Measurements from ENCODE around the gene VSX1.

The VSX1 gene

DNA sequence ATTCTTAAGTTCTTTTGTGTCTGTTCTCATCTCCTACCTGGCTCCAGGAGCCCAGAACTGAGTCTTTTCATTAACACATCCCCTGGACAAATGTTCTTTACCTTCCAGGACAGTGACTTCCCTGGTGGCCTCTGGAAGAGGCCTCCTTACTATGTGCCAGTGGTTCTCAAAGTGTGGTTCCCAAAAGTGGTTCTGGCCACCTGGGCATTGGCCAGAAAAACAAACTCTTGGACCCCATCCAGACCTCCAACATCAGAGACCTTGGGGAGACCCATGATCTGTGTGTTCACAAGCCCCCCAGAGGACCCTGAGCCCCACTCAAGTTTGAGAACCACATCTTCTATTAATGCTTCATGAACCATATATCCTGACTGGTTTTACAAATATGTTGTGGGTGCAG is 7.2 kb upstream of the VSX1 start:
- no peak for DNase-seq
- intact Hi-C loops (cut with DNase I), result no loop called here

DNA sequence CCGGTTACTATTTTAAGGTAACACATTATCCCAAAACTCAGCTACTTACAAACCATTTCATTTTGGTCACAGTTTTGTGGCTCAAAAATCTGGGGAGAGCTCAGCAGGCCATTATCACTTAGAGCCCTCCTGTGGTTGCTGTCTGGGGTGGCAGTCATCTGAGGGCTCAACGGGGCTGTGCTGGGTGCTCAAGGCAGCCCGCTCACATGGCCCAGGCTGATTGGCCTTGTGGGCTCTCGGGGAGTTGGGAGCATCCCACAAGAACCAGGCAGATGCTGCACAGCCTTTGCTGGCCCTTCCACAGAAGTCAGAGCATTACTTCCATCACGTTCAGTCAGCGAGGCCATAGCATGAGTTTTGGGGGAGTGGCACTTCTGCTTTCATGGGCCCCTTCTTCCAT is 6.3 kb upstream of the VSX1 start:
- intact Hi-C loops (cut with DNase I), result no loop called here
- DNase-seq, result no peak

DNA sequence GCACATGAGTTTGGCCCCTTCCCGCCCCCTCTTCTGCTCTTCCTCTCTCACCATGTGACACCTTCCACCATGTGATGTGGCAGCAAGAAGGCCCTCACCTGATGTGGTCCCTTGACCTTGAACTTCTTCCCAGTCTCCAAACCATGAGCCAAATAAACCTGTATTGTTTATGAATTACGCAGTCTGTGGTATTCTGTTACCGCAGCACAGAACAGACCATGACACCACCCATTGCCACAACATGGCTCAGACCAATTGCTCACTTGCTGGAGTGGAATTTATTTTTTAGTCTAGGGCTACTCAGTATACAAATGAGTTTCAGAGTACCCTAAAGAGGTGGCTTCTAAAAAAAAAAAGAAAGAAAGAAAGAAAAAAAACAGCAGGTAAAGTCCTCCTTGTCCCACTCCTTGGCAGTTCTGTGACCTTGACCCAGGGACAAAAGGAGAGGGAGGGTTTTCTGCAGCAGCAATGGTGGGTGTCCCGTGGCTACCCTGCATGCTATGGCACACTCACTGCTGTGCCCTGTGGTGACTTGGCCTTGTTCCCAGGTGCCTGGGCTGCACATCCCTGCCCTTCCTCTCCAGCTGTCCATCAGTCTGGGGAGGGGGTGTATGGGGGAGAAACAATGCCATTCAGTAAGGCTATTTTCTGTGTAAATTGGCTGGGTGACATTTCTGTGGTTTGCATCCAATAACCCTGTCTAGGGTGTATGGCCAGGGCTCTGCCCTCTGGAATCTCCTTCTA is 5.4 kb upstream of the VSX1 start:
- DNase-seq, result no peak
- intact Hi-C loops (cut with DNase I), result no loop called here

DNA sequence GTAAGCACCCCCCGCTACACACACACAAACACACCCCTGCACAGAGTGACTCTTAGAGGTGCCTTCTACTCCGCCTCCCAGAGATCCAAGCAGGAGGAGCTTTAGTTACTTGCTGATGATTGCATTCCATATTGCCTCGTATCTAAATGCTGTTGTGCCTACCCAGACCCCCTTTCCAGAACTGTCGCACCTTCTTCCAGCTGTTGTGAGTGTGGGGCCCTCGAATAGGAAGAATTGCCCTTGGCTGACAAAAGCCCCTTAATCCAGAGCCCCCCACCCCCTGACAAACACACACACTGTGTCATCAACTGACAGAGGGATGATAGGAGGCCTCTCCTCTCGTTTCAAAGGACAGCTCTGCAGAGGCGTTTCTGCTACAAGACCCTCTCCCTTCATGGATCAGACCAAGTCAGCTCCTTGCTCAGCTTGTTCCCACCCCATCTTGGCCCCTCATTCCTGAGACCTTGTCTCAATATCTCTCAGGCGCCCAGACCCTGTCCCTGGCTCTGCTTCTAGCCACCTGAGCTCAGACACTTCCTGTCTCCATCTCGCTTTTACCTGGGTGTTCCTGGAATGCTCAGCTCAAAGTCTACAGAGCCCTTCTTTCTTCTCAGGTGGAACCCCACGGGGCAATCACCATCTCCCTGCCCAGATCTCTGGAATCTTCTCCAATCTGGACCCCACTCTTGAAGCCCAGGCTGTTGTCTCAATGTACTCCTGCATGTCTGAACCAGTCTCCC is 4.0 kb upstream of the VSX1 start:
- intact Hi-C loops (cut with DNase I), result no loop called here
- no peak for DNase-seq

DNA sequence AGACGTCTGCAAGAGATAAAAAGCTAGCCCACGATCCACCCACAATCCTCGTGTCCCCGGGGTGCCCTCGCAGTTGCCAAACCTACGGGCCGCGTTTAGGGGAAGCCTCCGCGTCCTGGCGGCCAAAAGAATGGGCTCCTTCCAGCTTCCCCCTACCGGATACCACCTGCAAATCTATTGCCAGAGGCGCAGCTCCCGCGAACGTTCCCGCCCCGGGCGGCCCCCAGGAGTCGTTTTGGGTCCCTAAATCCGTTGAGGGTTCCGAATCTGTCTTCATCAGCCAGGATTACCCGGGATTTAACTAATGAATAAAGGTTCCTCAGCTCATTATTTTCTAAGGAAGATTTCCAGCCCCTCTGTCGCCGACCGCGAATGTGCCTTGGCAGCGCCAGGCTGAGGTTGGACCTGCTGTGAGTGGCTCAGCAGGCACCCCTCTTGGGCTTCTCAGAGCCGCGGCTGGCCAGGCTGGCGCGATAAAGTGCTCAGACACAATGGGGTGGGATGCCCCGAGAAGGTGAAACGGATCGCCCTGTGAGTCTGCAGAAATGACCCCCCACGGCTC is 2.8 kb upstream of the VSX1 start:
- intact Hi-C loops (cut with DNase I), result no loop called here
- DNase-seq, result no peak

DNA sequence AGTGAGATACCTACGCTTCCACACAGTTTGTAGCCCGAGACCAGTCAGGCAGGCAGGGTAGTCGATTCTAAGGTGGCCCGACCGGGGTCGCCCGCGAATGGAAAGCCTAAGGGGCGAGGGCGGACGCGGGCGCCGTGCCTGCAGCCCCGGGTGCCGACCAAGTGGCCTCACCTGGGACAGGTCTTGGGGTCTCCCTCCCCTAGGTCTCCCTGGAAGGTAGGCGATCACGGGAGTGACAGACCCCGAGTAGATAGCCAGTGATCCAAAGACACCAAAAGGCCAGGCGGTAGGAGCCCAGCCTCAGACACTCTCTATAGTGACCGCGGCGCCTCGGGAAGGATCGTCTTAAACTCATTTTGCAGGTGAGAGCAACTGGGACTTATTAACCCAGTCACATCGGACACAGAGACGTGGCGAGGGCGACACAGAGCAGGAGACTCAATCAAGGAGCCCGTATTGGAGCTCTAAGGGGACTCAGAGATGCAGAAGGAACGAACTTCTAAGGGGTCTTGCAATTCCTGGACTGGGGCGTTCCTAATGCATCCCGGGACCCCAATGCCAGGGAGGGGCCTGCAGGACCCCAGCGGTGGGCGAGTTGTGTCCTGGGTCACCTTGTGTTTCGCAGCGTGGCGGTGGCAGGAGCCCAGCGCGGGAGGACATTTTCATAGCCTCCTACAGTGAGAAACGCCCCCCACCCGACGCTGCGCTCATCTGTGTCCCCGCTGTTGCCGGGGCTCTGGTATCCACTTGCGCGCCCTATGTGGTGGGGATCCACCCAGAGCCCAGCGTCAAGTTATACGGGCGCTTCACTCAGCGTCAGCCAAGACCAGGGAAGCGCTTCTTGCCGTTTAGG is 2.1 kb upstream of the VSX1 start:
- DNase-seq, result peak in 5 of 42 donors; percentile 35 to 66 (median 41)
- intact Hi-C loops (cut with DNase I), result no loop called here

DNA sequence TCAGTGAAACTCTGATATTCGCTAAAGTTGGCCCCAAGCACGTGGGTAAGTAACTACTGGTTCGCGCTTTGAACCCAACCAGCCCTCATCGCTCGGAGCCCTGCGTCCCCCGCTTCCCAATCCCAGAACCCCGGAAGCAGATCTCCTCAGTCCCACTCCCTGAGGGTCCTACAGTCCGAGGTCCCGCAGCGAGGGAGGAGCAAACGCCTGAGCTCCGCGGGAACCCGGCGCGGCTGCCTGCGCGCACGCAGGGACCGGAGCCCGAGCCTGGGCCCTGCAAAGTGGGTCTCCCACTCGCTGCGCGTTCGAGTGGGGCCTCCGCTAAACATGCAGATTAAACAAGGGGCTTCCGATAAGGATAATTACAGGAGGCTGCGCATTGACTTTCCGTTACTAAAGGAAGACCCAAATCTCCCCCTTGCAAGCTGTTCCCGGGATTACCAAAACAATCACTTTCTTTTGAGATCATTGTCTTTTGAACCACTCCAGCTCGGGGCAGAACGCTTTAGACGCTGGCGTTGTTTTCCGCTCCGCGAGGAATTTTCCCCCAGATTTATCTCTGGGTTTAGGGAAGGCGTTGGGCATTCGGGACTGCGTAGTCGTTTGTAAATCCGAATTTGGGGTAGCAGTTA is 1.3 kb upstream of the VSX1 start:
- intact Hi-C loops (cut with DNase I), result no loop called here
- DNase-seq, result peak in 1 of 42 donors; percentile 39

DNA sequence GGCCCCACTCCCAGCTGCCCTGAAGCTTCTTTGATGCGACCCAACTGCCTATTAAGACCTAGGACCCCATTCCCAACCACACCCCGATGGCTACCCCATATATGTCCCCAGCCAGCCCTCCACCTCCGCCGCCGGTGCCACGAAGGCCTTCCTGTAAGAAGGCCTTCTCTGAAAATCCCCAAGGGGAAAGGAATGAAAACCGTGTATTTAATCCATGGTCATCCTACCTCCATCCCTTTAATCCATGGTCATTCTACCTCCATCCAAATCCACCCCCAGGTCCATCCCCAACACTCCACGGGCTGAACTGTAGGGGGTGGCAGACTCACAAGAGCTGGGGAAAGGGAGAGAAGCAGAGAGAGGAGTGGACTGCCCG is 545 bp upstream of the VSX1 start:
- intact Hi-C loops (cut with DNase I), result no loop called here
- peak in 1 of 42 donors; percentile 38 for DNase-seq

DNA sequence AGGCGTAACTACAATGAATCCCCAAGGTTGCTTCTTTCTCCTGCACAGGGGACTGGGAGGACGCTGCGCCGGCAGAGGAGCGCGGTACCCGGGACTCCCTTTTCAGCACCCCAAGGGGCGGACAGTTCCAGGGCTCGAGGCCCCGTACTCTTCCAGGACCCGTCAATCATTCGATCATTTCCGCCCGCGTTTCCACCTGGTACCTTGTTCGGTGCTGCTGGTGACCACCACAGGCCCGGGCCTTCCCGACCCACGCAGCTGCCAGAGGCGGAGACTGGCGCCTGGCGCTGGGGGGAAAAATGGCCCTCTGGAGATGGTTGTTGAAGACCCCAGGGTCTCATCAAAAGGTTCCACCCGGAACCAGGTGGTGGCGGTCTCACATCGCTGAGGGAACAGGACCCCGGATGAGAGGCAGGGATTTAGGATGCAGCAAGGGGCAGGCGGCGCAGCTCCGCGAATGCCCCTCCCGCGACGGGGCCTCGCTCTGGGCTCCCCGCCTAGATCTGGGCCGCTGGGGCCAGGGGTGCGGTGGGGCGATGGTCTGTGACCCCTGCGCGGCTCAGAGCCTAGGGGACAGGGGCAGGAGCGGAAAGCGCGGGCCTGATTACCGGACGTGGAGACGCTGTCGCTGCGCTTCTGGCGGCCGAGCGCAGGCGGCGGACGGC is 744 bp downstream of the VSX1 start:
- intact Hi-C loops (cut with DNase I), result no loop called here
- peak in 2 of 42 donors; percentile 14 to 42 for DNase-seq

DNA sequence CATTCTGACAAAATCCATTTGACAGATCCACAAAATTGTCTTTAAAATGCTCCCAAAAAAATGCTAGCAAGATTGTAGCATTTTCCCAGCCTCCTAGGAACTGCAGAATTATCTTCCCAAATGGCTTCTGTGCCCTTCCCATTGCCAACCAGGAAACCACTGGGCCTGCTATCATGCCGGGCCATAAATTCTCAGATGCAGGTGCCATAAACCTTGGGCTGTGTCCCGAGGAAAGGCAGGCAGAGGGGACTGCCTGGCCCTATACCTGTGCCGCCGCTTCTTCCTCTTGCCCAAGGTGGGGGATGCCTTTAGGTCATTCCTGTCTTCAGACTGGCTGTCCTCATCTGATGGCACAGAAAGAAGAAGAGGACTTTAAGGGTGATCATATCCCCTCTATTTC is 2.8 kb downstream of the VSX1 start:
- peak in 1 of 42 donors; percentile 21 for DNase-seq
- intact Hi-C loops (cut with DNase I), result no loop called here

DNA sequence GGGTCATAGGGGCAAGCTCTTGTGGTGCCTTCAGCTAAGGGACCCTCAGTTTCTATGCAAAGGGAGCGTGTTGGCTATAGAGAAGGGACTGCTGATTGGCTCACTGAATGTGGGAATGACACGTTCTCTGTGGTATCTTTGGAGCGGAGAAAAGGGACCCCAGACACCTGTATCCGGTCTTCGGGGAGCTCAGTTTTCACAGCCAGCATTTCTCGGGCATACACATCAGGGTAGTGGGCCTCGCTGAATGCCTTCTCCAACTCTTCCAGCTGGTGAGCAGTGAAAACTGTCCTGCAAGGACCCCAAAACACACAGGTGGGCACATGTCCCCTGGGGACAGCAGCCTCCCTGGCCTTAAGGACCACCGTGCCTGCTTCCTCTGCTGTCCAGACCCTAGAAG is 3.3 kb downstream of the VSX1 start:
- DNase-seq, result peak in 1 of 42 donors; percentile 34
- intact Hi-C loops (cut with DNase I), result no loop called here

DNA sequence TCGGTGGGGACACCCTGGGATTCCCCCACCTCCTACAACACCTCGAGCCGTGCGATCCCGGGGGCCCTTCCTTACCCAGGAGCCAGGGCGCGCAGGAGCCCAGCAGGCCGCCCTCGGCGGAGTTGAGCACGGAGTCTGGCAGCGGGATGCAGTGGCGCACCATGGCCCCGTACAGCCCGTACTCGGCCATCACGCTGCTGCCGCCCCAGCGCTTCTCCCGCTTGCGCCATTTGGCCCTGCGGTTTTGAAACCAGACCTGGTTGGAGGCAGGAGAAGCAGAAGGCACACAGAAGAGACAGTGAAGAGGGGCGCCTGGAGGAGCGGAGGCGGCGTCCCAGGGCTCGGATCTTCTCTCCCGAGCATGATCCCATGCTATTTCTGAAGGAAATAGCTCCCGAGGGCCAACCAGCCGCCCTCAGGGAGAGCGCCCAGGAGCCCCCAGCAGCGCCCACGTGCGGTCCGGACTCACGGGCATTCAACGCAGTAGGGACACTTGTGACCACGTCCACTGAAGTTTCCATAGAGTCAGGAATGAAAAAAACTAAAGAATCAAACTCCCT is 4.3 kb downstream of the VSX1 start:
- peak in 37 of 42 donors; percentile 28 to 81 (median 52) for DNase-seq
- intact Hi-C loops (cut with DNase I), result no loop called here

DNA sequence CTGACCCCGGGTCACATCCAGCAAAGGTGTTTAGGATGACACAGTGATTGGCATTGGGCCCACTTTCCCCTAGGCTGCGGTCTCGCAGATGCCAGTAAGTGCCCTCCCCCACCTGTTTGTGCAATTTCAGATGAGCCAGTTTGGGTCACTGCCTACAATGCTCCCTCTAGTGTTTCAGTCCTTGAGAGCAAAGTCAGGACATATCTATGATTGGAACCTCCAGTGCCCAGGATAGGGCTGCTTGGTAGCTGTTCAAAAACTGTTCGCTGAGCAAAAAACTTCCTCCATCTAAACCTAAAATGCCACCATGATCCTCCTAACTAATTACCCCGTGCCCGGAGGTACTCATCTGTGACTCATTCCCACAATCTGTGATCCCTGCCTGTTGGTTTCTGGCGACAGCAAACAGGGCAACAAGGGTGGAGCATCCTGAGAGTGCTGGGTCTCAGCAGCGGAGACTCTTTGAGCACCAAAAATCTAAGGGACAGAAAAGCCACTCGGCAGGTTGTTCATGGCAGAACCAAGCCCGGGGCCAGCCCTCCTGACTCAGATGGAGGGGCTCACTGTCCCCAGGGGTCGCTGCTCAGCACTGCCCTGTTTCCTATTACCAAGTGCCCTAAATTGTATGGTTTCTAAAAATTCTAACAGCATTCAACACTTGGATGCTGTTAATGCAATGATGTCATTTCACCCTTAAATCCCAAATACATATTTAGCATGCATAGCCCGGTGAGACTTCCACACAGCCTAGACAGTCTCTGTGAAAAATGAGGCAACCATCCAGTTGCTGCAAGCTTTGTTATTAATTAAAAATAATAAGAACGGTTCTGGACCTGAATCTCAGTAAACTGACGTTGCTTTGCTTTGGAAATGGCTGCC is 5.0 kb downstream of the VSX1 start:
- intact Hi-C loops (cut with DNase I), result no loop called here
- peak in 11 of 42 donors; percentile 26 to 69 (median 45) for DNase-seq

DNA sequence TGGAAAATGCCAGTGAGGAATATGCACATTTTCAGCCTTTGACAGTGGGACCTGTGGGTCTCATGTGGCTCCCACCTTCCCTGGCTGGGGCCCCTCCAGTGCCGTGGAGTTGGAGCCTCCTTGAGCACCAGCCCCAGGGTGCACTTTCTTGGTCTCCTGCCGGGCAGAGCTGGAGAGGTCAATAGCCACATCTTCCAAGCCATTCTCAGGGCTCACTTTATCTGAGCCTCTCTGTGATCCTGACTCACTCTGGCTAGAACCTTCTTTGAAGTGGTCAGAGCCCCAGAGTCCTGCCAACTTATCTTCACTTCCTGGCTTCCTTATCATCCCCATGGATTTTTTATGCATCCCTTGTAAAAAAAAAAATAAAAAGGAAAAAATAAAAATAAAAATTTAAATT is 5.7 kb downstream of the VSX1 start:
- DNase-seq, result peak in 1 of 42 donors; percentile 40
- intact Hi-C loops (cut with DNase I), result no loop called here

DNA sequence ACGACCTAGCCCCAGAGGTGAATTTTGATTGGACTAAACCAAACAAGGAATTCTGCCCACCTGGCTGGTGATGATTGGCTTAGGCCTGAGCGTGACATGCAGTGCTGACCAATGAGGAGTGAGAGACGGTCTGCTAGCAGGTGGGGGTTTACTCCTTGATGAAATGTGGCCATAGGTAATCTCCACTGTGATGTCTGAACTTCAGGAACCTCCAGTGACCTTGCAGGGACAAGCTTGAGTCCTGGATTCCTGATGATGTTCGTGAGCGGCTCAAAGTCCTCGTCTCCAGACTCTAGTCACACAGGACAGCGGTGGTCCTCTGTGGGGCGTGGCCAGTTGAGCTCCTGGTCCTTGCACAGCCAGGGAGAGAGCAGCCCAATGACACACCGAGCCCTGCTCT is 8.4 kb downstream of the VSX1 start:
- DNase-seq, result no peak
- intact Hi-C loops (cut with DNase I), result no loop called here

DNA sequence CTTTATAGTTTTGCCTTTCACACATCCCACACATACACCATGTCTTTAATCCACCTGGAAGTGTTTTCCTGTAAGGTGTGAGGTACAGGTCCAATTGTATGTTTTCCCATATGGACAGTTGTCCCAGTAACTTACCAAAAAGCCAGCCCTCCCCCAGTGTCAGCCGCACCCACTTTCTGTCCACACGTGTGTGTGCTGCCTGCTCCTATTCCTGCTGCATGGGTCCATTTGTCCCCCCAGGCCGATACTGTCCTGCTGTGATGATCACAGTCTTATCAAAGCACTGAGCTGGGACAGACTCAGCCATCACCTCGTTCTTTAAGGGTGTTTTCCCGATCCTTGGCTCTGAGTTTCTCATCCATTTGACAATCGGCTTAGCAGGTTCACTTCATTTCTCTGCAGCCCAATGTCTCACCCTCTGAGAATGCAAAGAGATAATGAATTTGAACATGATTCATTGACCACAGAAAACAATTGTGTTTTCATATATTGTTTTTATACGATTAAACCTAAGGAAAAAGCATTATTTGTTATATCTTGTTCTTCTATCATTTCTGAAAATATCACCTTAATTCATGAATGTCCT is 9.6 kb downstream of the VSX1 start:
- intact Hi-C loops (cut with DNase I), result no loop called here
- peak in 4 of 42 donors; percentile 1 to 22 (median 16) for DNase-seq

DNA sequence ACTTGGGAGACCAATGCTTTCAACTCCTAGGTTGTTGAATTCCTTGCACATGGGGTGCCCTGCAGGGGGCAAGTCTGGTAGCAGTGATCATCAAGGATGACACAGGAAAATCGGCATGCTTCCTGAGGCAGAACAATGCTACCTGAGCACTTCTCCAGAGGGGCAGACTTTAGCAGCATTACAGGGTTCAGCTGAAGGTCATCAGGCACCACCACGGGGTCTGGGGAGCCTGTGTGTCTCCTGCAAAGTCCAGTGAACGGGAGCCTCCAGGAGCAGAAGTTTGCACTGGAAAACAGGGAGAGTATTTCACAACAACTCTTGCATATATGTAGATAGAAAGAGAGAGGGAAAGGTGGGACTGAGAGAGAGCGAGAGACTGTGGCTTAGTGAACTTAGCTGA is 10.2 kb downstream of the VSX1 start:
- DNase-seq, result peak in 5 of 42 donors; percentile 4 to 9 (median 5)
- intact Hi-C loops (cut with DNase I), result no loop called here
